C4-2B (cell line): ENCODE data around the gene PPP3R2.

Experiments used
- H3K27ac ChIP-seq: fragments of 450-650 bp; 2 replicates; pipeline ENCODE4 v1.5.1; 2017
- ZFX ChIP-seq: fragments of 450-650 bp; IDR thresholded peaks from 2 replicates; pipeline ENCODE4 v1.6.1; 2017
- TF ChIP-seq, protein P1 (sequence below): fragments of 450-650 bp; conservative IDR thresholded peaks from 2 replicates; pipeline ENCODE4 v1.5.1; 2017; ENCODE audit warnings: mild to moderate bottlenecking

The PPP3R2 gene

DNA sequence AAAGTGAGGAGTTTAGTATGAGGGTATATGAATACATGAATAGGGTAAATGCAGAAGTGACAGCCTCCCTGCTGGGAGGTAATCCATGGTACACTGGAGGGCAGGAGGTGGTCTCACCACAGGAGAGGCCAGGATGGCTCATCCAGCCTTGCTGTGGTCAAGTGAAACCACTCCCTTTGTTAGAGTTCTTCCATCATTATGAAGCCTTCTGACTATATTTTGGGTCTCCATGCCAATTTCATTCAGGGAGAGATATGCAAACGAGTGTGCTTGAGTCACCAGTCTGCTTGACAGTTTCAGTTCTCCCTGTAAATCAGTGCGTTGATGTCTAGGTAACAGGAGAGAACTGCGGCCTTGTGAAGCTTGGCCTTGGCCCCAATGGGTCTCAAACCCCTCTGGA is 16.4 kb downstream of the PPP3R2 start:
- TF ChIP-seq ZFX = no peak
- TF ChIP-seq, protein P1, sequence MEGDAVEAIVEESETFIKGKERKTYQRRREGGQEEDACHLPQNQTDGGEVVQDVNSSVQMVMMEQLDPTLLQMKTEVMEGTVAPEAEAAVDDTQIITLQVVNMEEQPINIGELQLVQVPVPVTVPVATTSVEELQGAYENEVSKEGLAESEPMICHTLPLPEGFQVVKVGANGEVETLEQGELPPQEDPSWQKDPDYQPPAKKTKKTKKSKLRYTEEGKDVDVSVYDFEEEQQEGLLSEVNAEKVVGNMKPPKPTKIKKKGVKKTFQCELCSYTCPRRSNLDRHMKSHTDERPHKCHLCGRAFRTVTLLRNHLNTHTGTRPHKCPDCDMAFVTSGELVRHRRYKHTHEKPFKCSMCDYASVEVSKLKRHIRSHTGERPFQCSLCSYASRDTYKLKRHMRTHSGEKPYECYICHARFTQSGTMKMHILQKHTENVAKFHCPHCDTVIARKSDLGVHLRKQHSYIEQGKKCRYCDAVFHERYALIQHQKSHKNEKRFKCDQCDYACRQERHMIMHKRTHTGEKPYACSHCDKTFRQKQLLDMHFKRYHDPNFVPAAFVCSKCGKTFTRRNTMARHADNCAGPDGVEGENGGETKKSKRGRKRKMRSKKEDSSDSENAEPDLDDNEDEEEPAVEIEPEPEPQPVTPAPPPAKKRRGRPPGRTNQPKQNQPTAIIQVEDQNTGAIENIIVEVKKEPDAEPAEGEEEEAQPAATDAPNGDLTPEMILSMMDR = no peak
- no peak overlapping the region for H3K27ac ChIP-seq

DNA sequence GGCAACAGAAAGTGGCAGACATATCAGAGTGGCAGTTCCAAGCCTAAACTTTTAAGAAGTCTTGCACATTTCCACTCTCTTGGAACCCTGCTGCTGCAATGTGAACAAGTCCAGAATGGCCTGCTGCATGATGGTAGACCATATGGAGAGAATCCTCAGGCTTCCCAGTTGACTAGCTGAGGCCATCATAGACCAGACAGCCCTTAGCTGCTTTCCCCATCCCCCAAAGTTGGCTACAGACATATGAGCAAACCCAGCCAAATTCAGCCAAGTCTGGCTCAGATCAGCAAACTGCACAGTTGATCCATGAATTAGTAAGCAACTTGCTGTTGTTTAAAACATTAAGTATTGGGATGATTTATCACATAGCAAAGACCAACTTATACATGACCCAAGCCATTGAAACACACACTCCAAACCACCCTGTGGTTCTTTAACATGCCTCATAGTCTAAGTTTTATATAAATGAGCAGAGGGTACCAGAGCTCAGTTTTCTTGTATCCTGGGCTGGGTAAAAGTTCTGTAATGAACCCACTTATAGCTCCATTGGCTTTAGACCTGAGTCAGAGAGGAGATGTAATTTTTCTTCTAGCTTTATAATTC is 19.9 kb downstream of the PPP3R2 start:
- TF ChIP-seq ZFX = no peak
- TF ChIP-seq, protein P1 = no peak
- no peak overlapping the region for H3K27ac ChIP-seq

DNA sequence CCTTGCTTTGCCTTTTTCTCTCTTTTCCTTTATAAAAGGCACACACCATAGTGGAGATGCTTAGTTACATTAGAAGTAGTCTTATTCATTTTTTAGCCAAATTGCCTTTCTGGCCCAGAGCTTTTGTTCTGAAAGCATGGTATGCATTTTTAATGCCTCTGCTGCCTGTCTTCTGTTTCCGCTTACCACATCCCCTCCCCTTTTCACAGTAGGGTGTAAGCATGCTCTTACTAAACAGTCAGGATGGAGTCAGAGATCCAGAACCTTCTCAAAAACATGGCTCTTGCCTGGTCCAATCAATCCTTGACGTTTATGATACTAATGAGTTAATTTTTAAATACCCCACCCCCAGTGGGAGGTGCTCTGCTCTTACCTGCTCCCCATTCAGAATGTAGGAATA is 22.5 kb downstream of the PPP3R2 start:
- TF ChIP-seq ZFX = no peak
- TF ChIP-seq, protein P1 = no peak
- no peak overlapping the region for H3K27ac ChIP-seq

DNA sequence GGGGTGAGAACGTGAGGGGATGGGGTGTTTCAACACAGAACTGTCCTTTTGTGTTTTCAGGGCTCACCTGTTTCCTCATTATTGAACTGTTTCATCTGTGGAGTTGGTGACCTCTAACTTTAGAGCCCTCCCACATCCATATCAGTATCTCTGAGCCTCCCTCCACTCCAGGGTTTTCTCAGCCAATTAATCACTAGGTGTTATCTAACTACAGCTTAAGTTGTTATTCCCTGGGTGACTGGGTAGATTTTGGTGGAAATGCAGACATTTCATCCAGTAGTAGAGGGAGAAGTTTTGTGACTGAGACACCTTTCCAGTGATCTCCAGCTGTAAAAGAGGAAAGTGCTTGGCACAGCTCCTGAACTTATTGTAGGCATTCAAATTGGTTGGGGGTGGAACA is 23.7 kb downstream of the PPP3R2 start:
- TF ChIP-seq, protein P1 = no peak
- TF ChIP-seq ZFX = no peak
- H3K27ac ChIP-seq = no peak overlapping the region

DNA sequence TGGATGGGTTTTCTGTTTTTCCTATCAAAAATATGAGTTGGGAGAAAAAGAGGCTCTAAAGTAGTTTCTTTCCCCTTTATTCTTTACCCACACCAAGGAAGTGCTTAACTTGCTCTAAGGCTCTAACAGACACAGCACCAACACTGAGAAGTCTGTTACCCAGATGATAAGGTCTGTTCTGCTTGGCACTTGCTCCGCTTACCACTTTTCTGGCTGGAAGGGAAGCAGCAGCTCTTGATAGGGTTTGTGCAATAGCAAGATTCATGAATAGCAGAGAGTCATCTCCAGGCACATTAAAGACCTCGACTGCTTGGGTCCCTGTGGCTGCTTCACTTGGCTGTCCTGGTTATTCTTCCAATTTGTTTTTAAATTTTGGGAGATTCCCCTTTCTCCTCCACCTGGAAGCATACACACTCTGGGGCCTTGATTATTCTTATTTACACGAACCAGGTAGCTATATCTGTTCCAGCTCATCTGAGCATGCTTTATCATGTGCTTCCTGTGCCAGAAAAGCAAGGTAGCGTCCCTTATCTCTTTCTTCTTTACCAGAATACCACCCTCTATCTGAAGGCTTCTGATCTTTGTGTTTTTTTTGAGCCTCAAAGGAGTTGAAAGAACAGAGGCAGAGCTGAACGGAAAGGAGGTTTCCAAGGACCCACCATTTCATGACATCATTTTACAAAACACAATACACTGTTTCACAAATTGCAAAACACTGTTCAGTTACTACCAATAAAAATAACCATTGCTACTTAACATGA is 24.8 kb downstream of the PPP3R2 start:
- TF ChIP-seq, protein P1 = no peak
- no peak for TF ChIP-seq ZFX
- H3K27ac ChIP-seq = no peak overlapping the region

DNA sequence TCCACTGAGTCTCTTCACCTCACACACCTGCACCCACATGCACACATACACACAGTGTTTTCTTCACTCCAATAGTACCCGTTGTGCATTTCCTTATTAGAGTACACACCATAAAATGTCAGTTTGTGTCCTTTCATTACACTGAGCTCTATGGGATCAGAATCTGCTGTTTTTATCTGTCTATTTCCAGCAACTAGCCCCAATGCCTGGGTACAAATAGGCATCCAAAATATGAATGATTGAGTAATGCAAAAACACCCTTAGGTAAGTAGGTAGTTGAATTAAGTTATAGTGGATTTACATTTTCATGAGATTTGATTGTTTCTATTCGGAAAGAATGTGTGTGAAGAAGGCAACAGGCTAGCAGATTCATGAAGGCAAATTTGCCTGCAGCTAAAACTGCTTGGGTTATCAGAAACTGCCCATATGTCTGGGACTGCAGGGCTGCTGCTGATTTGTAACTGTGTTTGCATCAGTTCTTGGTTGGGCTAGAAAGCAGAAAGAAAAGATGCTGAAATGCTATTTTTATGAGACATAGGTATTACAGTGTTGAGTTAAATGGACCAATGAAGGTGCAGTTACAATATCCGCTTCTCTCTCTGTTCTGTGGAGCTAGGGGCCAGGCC is 26.9 kb downstream of the PPP3R2 start:
- H3K27ac ChIP-seq = no peak overlapping the region
- TF ChIP-seq ZFX = no peak
- TF ChIP-seq, protein P1 = no peak
